Endodermal cell (in vitro differentiated cells): ENCODE data around the gene ABTB2. TPM values are rescaled to one million over a fixed set of nuclear protein-coding genes. Genes with fewer than 3 reads are reported as not detected.

Source experiments
- DNase-seq: peaks from one replicate; pipeline ENCODE4 v3.0.0-alpha.2; 2017
- H3K27ac ChIP-seq: 2 replicates; pipeline ENCODE4 v1.5.1; 2013; ENCODE audit warnings: mild to moderate bottlenecking, low read depth, low read length, moderate library complexity
- H3K27me3 ChIP-seq: 2 replicates; pipeline ENCODE4 v1.6.1; 2013; ENCODE audit warnings: mild to moderate bottlenecking, low read length, moderate library complexity; ENCODE audit not compliant: insufficient read depth, control insufficient read depth, poor library complexity, severe bottlenecking
- H3K36me3 ChIP-seq: 2 replicates; pipeline ENCODE4 v1.7.0; 2013; ENCODE audit warnings: mild to moderate bottlenecking, low read length, moderate library complexity; ENCODE audit not compliant: control insufficient read depth, insufficient read depth
- H3K4me1 ChIP-seq: one replicate; pipeline ENCODE4 v1.7.0; 2013; ENCODE audit warnings: low read length; ENCODE audit not compliant: control insufficient read depth, insufficient read depth
- H3K4me3 ChIP-seq: 2 replicates; pipeline ENCODE4 v1.5.1; 2013; ENCODE audit warnings: mild to moderate bottlenecking, low read length, moderate library complexity
- H3K9ac ChIP-seq: 2 replicates; pipeline ENCODE4 v1.6.1; 2013; ENCODE audit warnings: mild to moderate bottlenecking, low read length, moderate library complexity; ENCODE audit not compliant: poor library complexity, severe bottlenecking; ENCODE audit errors: extremely low read depth
- H3K9me3 ChIP-seq: 2 replicates; pipeline ENCODE4 v1.6.1; 2013; ENCODE audit warnings: mild to moderate bottlenecking, low read length, moderate library complexity; ENCODE audit not compliant: control insufficient read depth
- H3K27ac Mint-ChIP-seq: 2 replicates; pipeline ENCODE4 v1.8.0; 2020; ENCODE audit warnings: mixed read lengths
- H3K27me3 Mint-ChIP-seq: 2 replicates; pipeline ENCODE4 v1.8.0; 2021; ENCODE audit warnings: mild to moderate bottlenecking, mixed read lengths; ENCODE audit not compliant: insufficient read depth
- H3K36me3 Mint-ChIP-seq: 2 replicates; pipeline ENCODE4 v1.8.0; 2020; ENCODE audit warnings: low read depth, mixed read lengths
- H3K4me1 Mint-ChIP-seq: 2 replicates; pipeline ENCODE4 v1.8.0; 2020; ENCODE audit warnings: mixed read lengths
- H3K4me3 Mint-ChIP-seq: 2 replicates; pipeline ENCODE4 v1.8.0; 2020; ENCODE audit warnings: mild to moderate bottlenecking, moderate library complexity, mixed read lengths
- H3K9me3 Mint-ChIP-seq: 2 replicates; pipeline ENCODE4 v1.8.0; 2020; ENCODE audit warnings: mild to moderate bottlenecking, mixed read lengths
- WGBS, 2 experiments: methylation state at CpG; one replicate each; pipeline versions ENCODE4 v1.1.5 to v1.1.7; 2013; ENCODE audit warnings: missing lambda C conversion rate in 2 of 2, mixed read lengths in 1 of 2; ENCODE audit not compliant: insufficient coverage in 1 of 2, insufficient read length in 1 of 2; 5-methylcytosine and 5-hydroxymethylcytosine counted together
- total RNA-seq, 2 donors: library from RNA; stranded (reverse); fragmentation: NEBNext Ultra II Directional in 1 of 2; extraction: Animal tissue kit (Norgen Biotek cat#: 25700) in 1 of 2; gene quantifications; 2 replicates in 1 of 2; 3 replicates in 1 of 2; pipeline ENCODE4 v1.2.1, GENCODE V29; 2021
- TF ChIP-seq, protein P1 (sequence below): fragments of 200-600 bp; sonication (generic); conservative IDR thresholded peaks from 2 replicates; pipeline ENCODE4 v1.5.0; 2021; ENCODE audit warnings: antibody characterized with exemption, mild to moderate bottlenecking

The ABTB2 gene
- total RNA-seq, 2 donors from 2014 or later: 2.9 to 5.2 TPM

DNA sequence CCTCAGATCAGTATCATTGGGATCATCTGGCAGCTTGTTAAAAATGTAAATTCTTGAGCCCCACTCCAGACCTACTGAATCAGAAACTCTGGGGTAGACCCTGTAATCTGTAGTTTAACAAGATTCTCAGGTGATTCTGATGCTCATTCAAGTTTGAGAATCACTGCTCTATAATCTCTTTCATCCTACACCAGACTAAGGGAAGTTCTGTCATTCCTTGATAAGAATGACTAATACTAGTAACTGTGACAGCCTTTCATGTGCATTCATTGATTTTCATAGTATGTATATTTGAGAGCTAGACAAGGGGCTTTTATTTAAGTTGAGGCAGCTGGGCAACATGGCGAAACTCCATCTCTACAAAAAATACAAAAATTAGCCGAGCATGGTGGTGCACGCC, 222.4 kb downstream of the ABTB2 start:
- Histone ChIP-seq H3K36me3 (peaks cover 80% of the 10 kb centered on the region), H3K9ac (no peak overlapping the region), H3K27ac (no peak overlapping the region), H3K4me3 (no peak overlapping the region), H3K9me3 (no peaks in the 10 kb centered on the region), H3K27me3 (no peaks in the 10 kb centered on the region), H3K4me1 (no peaks in the 10 kb centered on the region)
- H3K36me3 Mint-ChIP-seq: peaks cover 79% of the 10 kb centered on the region
- 92% methylated on average over 3 of the region's 3 CpGs; no CpG with 5 or more reads in 1 of the 2 experiments for WGBS, 2 experiments
- no peaks in the 10 kb centered on the region for H3K27me3 Mint-ChIP-seq
- H3K9me3 Mint-ChIP-seq: no peaks in the 10 kb centered on the region
- DNase-seq: no peak
- H3K4me1 Mint-ChIP-seq: no peaks in the 10 kb centered on the region
- no peak overlapping the region for H3K4me3 Mint-ChIP-seq
- H3K27ac Mint-ChIP-seq: no peak overlapping the region
- TF ChIP-seq, protein P1, sequence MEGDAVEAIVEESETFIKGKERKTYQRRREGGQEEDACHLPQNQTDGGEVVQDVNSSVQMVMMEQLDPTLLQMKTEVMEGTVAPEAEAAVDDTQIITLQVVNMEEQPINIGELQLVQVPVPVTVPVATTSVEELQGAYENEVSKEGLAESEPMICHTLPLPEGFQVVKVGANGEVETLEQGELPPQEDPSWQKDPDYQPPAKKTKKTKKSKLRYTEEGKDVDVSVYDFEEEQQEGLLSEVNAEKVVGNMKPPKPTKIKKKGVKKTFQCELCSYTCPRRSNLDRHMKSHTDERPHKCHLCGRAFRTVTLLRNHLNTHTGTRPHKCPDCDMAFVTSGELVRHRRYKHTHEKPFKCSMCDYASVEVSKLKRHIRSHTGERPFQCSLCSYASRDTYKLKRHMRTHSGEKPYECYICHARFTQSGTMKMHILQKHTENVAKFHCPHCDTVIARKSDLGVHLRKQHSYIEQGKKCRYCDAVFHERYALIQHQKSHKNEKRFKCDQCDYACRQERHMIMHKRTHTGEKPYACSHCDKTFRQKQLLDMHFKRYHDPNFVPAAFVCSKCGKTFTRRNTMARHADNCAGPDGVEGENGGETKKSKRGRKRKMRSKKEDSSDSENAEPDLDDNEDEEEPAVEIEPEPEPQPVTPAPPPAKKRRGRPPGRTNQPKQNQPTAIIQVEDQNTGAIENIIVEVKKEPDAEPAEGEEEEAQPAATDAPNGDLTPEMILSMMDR: no peak

DNA sequence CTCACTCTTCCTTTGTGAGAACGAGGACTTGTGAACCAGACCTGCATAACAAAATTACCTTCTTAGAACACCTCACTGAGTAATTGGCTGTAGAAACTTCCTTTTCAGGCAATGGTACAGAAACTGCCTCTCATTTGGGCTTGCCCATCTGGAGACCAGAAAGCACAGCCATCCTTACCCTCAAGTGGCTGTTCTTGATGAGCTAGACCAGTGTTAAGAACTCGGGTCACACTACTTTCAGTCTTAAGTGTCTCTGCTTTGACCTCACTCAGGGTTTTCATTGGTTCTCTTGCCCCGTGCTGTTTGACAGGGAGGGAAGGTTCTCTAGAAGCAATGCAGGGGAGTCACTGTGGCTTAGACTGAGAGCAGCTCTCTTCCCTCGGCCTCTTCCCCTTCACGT, 223.0 kb downstream of the ABTB2 start:
- Mint-ChIP-seq H3K9me3 (no peaks in the 10 kb centered on the region), H3K36me3 (peaks cover 80% of the 10 kb centered on the region), H3K27ac (no peak overlapping the region), H3K4me1 (no peaks in the 10 kb centered on the region), H3K4me3 (no peak overlapping the region), H3K27me3 (no peaks in the 10 kb centered on the region)
- no peak overlapping the region for H3K27ac ChIP-seq
- H3K4me1 ChIP-seq: no peaks in the 10 kb centered on the region
- H3K4me3 ChIP-seq: no peak overlapping the region
- no peaks in the 10 kb centered on the region for H3K9me3 ChIP-seq
- DNase-seq: no peak
- TF ChIP-seq, protein P1: no peak
- WGBS, 2 experiments: 94 to 100% methylated on average over 2 to 5 of the region's 5 CpGs
- H3K9ac ChIP-seq: no peak overlapping the region
- peaks cover 85% of the 10 kb centered on the region for H3K36me3 ChIP-seq
- H3K27me3 ChIP-seq: no peaks in the 10 kb centered on the region

DNA sequence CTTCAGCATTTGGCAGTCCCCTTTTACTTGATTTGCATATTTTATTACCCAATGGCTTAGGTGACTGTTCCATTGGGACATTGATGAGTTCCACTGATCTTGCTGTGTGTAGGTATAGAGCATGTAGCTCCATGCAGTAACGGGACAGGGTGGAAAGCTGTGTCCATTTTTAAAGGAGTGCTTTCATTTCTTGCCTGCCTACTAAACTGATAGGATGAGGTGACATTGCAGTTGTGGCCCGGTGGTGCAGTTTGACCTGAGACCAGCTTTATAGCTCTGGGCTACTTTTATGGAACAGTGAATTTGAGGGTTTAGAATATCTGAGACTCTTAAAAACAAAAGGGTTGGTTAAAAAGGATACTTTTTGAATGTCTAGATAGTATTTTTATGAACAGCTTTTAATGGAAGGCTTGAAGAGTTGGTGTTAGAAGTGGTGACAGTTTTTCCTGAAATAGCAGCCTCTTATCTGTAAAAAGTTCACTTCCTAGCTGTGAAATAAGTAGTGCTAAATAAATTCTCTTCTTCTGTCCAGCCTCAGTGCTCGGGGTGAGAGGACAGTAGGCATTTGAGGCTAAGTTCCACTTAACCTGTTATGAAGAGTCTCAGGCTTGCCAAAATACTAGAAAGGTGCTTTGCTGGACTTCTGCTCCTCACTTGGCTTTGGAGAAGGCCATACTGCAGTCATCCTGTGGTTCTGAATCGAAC, 225.4 kb downstream of the ABTB2 start:
- H3K4me3 ChIP-seq: no peak overlapping the region
- Mint-ChIP-seq H3K27ac (no peak overlapping the region), H3K4me1 (no peaks in the 10 kb centered on the region), H3K27me3 (no peaks in the 10 kb centered on the region), H3K9me3 (peaks cover 6% of the 10 kb centered on the region), H3K4me3 (no peak overlapping the region), H3K36me3 (peaks cover 78% of the 10 kb centered on the region)
- H3K27me3 ChIP-seq: no peaks in the 10 kb centered on the region
- H3K9ac ChIP-seq: no peak overlapping the region
- H3K4me1 ChIP-seq: no peaks in the 10 kb centered on the region
- H3K36me3 ChIP-seq: peaks cover 83% of the 10 kb centered on the region
- H3K9me3 ChIP-seq: peaks cover 10% of the 10 kb centered on the region
- no peak for DNase-seq
- TF ChIP-seq, protein P1: no peak
- WGBS, 2 experiments: 94 to 95% methylated on average over 4 of the region's 4 CpGs
- H3K27ac ChIP-seq: no peak overlapping the region
